SK-N-SH (cell line): ENCODE results near the gene PDLIM4. TPM values are rescaled to one million over a fixed set of nuclear protein-coding genes. Genes with fewer than 3 reads are reported as not detected.

Experiments
- CTCF ChIA-PET: fragments of 300-600, 350-600 bp; formaldehyde crosslinking; extraction: SDS; loops from one replicate; lab custom pipeline; 2021; lab: Yijun Ruan, JAX
- POLR2A ChIA-PET: fragments of 350-600 bp; sonication (Branson Sonifier 250); formaldehyde crosslinking; extraction: SDS; loops from one replicate; lab custom pipeline; 2020; ENCODE audit warnings: antibody characterized with exemption, inconsistent platforms; lab: Yijun Ruan, JAX
- DNase-seq: peaks from one replicate; pipeline ENCODE4 v3.0.0; 2012
- H2AFZ ChIP-seq: fragments of 200-600 bp; sonication (generic); 2 replicates; pipeline ENCODE4 v1.8.1; 2016; ENCODE audit warnings: antibody characterized with exemption, mild to moderate bottlenecking, low read depth
- H3F3A ChIP-seq: fragments of 200-600 bp; sonication (generic); replicated peaks from 2 replicates; pipeline ENCODE3; 2016; ENCODE audit warnings: antibody characterized with exemption, mild to moderate bottlenecking; ENCODE audit not compliant: insufficient read depth
- H3K27ac ChIP-seq, 2 experiments: fragments of 200-500 bp in 1 of 2; fragments of 200-600 bp in 1 of 2; sonication (Bioruptor generic) in 1 of 2; sonication (generic), shearing (Covaris generic) in 1 of 2; 2 replicates each; pipeline versions ENCODE4 v1.5.1 to v1.6.1; 2014 to 2016; ENCODE audit warnings: low read depth in 2 of 2, inconsistent platforms in 1 of 2, low read length in 1 of 2, mild to moderate bottlenecking in 1 of 2, mixed read lengths in 1 of 2
- H3K27me3 ChIP-seq: fragments of 200-600 bp; sonication (generic), shearing (Covaris generic); 2 replicates; pipeline ENCODE4 v1.6.1; 2016; ENCODE audit warnings: mixed run types; ENCODE audit not compliant: insufficient read depth
- H3K36me3 ChIP-seq, 2 experiments: fragments of 200-500 bp in 1 of 2; fragments of 200-600 bp in 1 of 2; sonication (Bioruptor generic) in 1 of 2; sonication (generic) in 1 of 2; replicated peaks in 1 of 2; 2 replicates each; pipeline versions ENCODE3 to v1.5.1; 2014 to 2016; ENCODE audit warnings: low read length in 1 of 2, mild to moderate bottlenecking in 1 of 2; ENCODE audit not compliant: insufficient read depth in 2 of 2, control insufficient read depth in 1 of 2
- H3K4me1 ChIP-seq, 2 experiments: fragments of 200-500 bp in 1 of 2; fragments of 200-600 bp in 1 of 2; sonication (Bioruptor generic) in 1 of 2; sonication (generic), shearing (Covaris generic) in 1 of 2; 2 replicates each; pipeline versions ENCODE4 v1.5.1 to v1.6.1; 2014 to 2016; ENCODE audit warnings: low read depth in 1 of 2, low read length in 1 of 2, mixed run types in 1 of 2; ENCODE audit not compliant: insufficient read depth in 2 of 2, control insufficient read depth in 1 of 2
- H3K4me2 ChIP-seq: fragments of 200-600 bp; sonication (generic), shearing (Covaris generic); 2 replicates; pipeline ENCODE4 v1.6.1; 2017; ENCODE audit warnings: mixed run types
- H3K4me3 ChIP-seq, 2 experiments: fragments of 200-500 bp in 1 of 2; fragments of 200-600 bp in 1 of 2; sonication (Bioruptor generic) in 1 of 2; sonication (generic), shearing (Covaris generic) in 1 of 2; 2 replicates each; pipeline versions ENCODE4 v1.5.1 to v1.8.1; 2014 to 2016; ENCODE audit warnings: low read depth in 2 of 2, inconsistent platforms in 1 of 2, low read length in 1 of 2, mild to moderate bottlenecking in 1 of 2, mixed read lengths in 1 of 2, moderate library complexity in 1 of 2
- H3K79me2 ChIP-seq: fragments of 200-600 bp; sonication (generic); 2 replicates; pipeline ENCODE4 v1.8.1; 2017; ENCODE audit warnings: mild to moderate bottlenecking; ENCODE audit not compliant: insufficient read depth
- H3K9ac ChIP-seq: fragments of 200-600 bp; sonication (generic); 2 replicates; pipeline ENCODE4 v1.6.1; 2017; ENCODE audit warnings: mixed run types
- H3K9me2 ChIP-seq: fragments of 200-600 bp; sonication (generic); 2 replicates; pipeline ENCODE4 v1.6.1; 2017; ENCODE audit warnings: mixed run types
- H3K9me3 ChIP-seq: fragments of 200-600 bp; sonication (generic); 2 replicates; pipeline ENCODE4 v1.6.1; 2017; ENCODE audit warnings: mixed run types, mild to moderate bottlenecking, moderate library complexity
- H4K20me1 ChIP-seq: fragments of 200-600 bp; sonication (generic); 2 replicates; pipeline ENCODE4 v1.6.1; 2017; ENCODE audit warnings: mild to moderate bottlenecking, mixed run types; ENCODE audit not compliant: insufficient read depth
- CTCF ChIP-seq: fragments of 200-600 bp; sonication (generic); IDR thresholded peaks from 2 replicates; pipeline ENCODE4 v1.6.1; 2017; ENCODE audit warnings: antibody characterized with exemption, mild to moderate bottlenecking, moderate library complexity
- ELF1 ChIP-seq: IDR thresholded peaks from 2 replicates; pipeline ENCODE4 v1.4.0; 2012
- EP300 ChIP-seq, 2 experiments: IDR thresholded peaks; 2 replicates each; pipeline versions ENCODE4 v1.4.0 to v1.6.1; 2012; ENCODE audit warnings: borderline replicate concordance in 1 of 2, low read depth in 1 of 2, low read length in 1 of 2
- FOSL2 ChIP-seq: IDR thresholded peaks from 2 replicates; pipeline ENCODE4 v1.4.0; 2012; ENCODE audit warnings: low read depth, mild to moderate bottlenecking, moderate library complexity, borderline replicate concordance
- FOXJ3 ChIP-seq: sonication (generic); formaldehyde crosslinking; IDR thresholded peaks from 2 replicates; pipeline ENCODE4 v1.5.1; 2020; ENCODE audit warnings: mild to moderate bottlenecking, missing genetic modification reagents
- FOXM1 ChIP-seq: IDR thresholded peaks from 2 replicates; pipeline ENCODE4 v1.4.0; 2012; ENCODE audit warnings: low read depth, mild to moderate bottlenecking
- GABPA ChIP-seq: IDR thresholded peaks from 2 replicates; pipeline ENCODE4 v1.4.0; 2012; ENCODE audit warnings: low read depth, mild to moderate bottlenecking
- GATA2 ChIP-seq: sonication (generic); formaldehyde crosslinking; IDR thresholded peaks from 2 replicates; pipeline ENCODE4 v1.5.0; 2020; ENCODE audit warnings: mild to moderate bottlenecking, missing genetic modification reagents
- NFIC ChIP-seq: IDR thresholded peaks from 2 replicates; pipeline ENCODE4 v1.4.0; 2012; ENCODE audit warnings: borderline replicate concordance
- NRF1 ChIP-seq: IDR thresholded peaks from 2 replicates; pipeline ENCODE4 v1.6.1; 2012; ENCODE audit warnings: low read depth, mild to moderate bottlenecking, low read length
- POLR2AphosphoS5 ChIP-seq: IDR thresholded peaks from 2 replicates; pipeline ENCODE4 v1.6.1; 2012; ENCODE audit warnings: low read depth, low read length
- RAD21 ChIP-seq: IDR thresholded peaks from 2 replicates; pipeline ENCODE4 v1.6.1; 2012; ENCODE audit warnings: mild to moderate bottlenecking, low read length
- RFX5 ChIP-seq: IDR thresholded peaks from 2 replicates; pipeline ENCODE4 v1.6.1; 2012; ENCODE audit warnings: mild to moderate bottlenecking, improper control_type of control experiment, low read length
- TAF1 ChIP-seq: IDR thresholded peaks from 2 replicates; pipeline ENCODE4 v1.6.1; 2012; ENCODE audit warnings: low read depth, mild to moderate bottlenecking, low read length, moderate library complexity, borderline replicate concordance
- TCF12 ChIP-seq: IDR thresholded peaks from 2 replicates; pipeline ENCODE4 v1.4.0; 2012
- USF1 ChIP-seq: IDR thresholded peaks from 2 replicates; pipeline ENCODE4 v1.4.0; 2012; ENCODE audit warnings: low read depth, borderline replicate concordance
- USF2 ChIP-seq: fragments of 150-350 bp; IDR thresholded peaks from 2 replicates; pipeline ENCODE4 v1.6.1; 2017; ENCODE audit warnings: antibody characterized with exemption, low read length, low read depth, borderline replicate concordance
- WGBS: methylation state at CpG from one replicate; pipeline ENCODE4 v1.1.6; 2017; ENCODE audit warnings: low lambda C conversion rate; 5-methylcytosine and 5-hydroxymethylcytosine counted together
- polyA plus RNA-seq, 3 experiments: library from polyadenylated mRNA; depleted of rRNA; stranded (reverse); fragments of >200 nt; gene quantifications; 2 replicates each; pipeline ENCODE4 v1.2.3, GENCODE V29; 2012

Gene PDLIM4
- polyA plus RNA-seq, 1 of the 3 experiments (the other 2 are of a cell fraction): 57.1 TPM

GRCh38 chr5:132289097-132289496 lies 31.6 kb downstream of the PDLIM4 start:
- Histone ChIP-seq H2AFZ (no peak overlapping the region), H3K4me3 (no peak overlapping the region), H3K4me2 (no peak overlapping the region), H3K9me3 (no peaks in the 10 kb centered on the region), H4K20me1 (no peaks in the 10 kb centered on the region), H3K9ac (no peak overlapping the region), H3K36me3 (no peaks in the 10 kb centered on the region), H3K27me3 (no peaks in the 10 kb centered on the region), H3K79me2 (no peaks in the 10 kb centered on the region), H3K4me1 (peaks cover 0 to 7% of the 10 kb centered on the region in 2 experiments; a peak in 2 of 4 replicates), H3F3A (peaks cover 8% of the 10 kb centered on the region)
- ChIA-PET CTCF (interaction anchor here (1.2 kb wide), 1 partner anchor 17 kb away, joined by 3 read pairs; no protein-coding TSS in a partner anchor), POLR2A (no interaction called here)
- DNase-seq: no peak
- no peak for TF ChIP-seq TCF12
- no peak for TF ChIP-seq USF2
- no peak for TF ChIP-seq CTCF
- TF ChIP-seq FOXM1: no peak
- no peak for TF ChIP-seq NFIC
- no peak for TF ChIP-seq TAF1
- no peak for TF ChIP-seq RAD21
- no peak for TF ChIP-seq GATA2 (CRISPR knock-in tag)
- TF ChIP-seq FOXJ3 (CRISPR knock-in tag): no peak
- TF ChIP-seq GABPA: no peak
- no peak for TF ChIP-seq FOSL2
- no peak for TF ChIP-seq EP300 (IDR thresholded peaks at IDR 0.05; ENCODE audit: borderline replicate concordance in 1 of 2, low read depth in 1 of 2, low read length in 1 of 2)
- TF ChIP-seq ELF1: no peak
- no peak for TF ChIP-seq NRF1
- no peak for TF ChIP-seq USF1
- TF ChIP-seq, all 33 proteins: peak for 0
- Histone ChIP-seq H3K9me2 (no peaks in the 10 kb centered on the region), H3K27ac (no peak overlapping the region)
- 97% methylated on average over 3 of the region's 3 CpGs for WGBS

GRCh38 chr5:132291026-132291425 lies 33.5 kb downstream of the PDLIM4 start:
- TF ChIP-seq FOXM1 (no peak), NRF1 (no peak), NFIC (no peak), POLR2AphosphoS5 (no peak), RFX5 (no peak)
- H3K4me2 ChIP-seq: no peak overlapping the region
- 95% methylated on average over 2 of the region's 2 CpGs for WGBS
- CTCF ChIA-PET: no interaction called here
- H3K9me3 ChIP-seq: no peaks in the 10 kb centered on the region
- H3K9ac ChIP-seq: no peak overlapping the region
- H3K9me2 ChIP-seq: no peaks in the 10 kb centered on the region
- H2AFZ ChIP-seq: no peak overlapping the region
- no peak overlapping the region for H3K4me3 ChIP-seq
- H4K20me1 ChIP-seq: no peaks in the 10 kb centered on the region
- no peak for DNase-seq
- peaks cover 7 to 22% of the 10 kb centered on the region in 2 experiments; a peak in 2 of 4 replicates for H3K4me1 ChIP-seq
- no peaks in the 10 kb centered on the region for H3K27me3 ChIP-seq
- H3F3A ChIP-seq: peaks cover 11% of the 10 kb centered on the region
- H3K36me3 ChIP-seq: no peaks in the 10 kb centered on the region
- POLR2A ChIA-PET: no interaction called here
- H3K79me2 ChIP-seq: peaks cover 3% of the 10 kb centered on the region; the same call in 1 of the 2 replicates
- H3K27ac ChIP-seq: no peak overlapping the region
